Non-pigmented ciliary epithelial cell (primary cell): ENCODE results near the gene LRMDA.

Experiments
- DNase-seq: peaks from one replicate; pipeline ENCODE4 v3.0.0-alpha.2; 2010; ENCODE audit warnings: low read depth

The LRMDA gene

DNA sequence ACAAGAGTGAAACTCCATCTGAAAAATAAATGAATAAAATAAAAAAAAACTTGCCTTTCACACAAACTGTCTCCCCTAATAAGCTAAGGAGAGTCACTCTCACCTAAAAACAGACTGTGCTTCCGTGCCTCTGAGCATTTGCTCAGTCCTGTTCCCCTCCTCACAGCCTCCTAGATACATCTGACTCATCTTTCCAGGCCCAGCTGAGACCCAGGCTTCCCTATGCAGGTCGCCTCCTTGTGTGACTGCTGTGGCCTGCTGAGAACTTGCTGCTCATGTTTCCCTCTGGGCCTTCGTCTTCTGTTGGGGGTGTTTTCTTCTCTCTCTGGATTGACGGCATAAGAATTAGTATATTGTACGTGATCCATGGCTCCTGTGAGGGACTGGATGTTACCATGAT lies 777.7 kb downstream of the LRMDA start:
- no peak for DNase-seq

DNA sequence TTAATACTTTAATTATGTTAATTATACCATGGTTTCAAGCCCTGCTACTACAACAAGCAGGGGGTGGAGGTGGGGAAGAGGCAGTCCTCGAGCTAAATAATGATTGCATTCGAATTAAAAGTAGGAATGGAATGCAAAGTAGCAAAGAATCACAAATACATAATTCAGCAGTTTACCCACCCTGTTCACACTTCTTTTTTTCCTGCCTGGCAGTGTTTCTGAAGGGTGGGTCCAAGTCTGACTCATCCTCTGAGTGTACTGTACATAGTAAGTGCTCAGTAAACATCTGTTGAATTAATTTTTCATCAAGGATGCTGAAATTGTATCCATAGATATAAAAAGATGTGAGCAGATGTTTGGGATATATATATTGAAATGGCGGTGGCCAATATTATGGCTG lies 778.8 kb downstream of the LRMDA start:
- no peak for DNase-seq

DNA sequence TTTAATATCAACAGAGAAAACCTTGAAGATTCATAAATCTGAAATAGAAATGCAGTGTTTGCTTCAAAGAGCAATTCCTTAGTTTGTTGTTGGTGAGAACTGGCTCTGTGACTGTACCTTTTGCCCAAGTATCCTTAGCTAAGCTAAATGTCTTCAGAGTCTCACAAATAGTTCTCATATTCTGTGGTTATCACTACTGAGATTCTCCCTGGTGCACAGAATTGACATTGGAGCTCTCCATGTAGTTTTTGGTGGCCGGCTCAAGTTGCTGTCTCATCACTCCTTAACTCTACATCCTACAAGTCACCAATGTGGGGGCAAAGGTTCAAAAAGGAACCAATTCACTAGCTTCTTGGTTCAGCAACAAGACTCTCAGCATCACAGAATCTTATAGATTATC lies 780.3 kb downstream of the LRMDA start:
- DNase-seq = no peak

DNA sequence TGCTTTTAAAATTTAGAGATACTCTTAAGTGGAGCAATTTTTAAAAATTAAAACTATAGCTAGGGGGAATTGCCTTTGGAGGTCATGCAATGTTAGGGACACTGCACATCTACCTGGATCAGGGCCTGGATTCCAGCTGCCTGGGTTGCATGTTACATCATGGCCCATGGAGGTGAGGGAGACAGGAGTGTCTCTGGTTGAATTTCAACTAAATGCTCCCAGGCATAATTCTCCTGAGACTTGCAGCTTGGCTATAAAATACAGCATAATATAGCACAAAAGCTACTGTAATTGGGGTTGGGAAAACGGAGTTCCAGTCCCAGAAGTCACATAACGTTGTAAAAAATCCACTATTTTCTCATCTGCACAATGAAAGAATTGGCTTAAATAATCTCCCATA lies 782.5 kb downstream of the LRMDA start:
- no peak for DNase-seq

DNA sequence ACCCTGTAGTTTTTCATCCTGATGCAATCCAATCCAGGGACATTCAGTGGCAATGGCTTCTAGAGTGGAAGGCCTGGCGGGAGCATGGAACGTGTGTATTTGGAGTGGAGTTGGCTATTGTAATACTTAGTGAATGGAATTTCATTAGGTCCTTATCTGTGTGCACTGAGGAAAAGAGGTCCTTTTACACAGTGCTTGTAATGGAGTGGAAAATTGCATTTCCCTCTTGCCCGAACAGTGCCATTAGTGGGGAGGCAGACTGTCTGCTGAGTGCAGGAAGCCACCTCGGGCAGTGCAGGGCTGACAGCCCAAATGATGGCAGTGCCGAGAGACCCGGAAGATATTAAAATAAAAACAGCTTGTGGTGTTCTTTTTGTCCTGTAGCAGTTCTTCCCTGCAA lies 786.6 kb downstream of the LRMDA start:
- no peak for DNase-seq

DNA sequence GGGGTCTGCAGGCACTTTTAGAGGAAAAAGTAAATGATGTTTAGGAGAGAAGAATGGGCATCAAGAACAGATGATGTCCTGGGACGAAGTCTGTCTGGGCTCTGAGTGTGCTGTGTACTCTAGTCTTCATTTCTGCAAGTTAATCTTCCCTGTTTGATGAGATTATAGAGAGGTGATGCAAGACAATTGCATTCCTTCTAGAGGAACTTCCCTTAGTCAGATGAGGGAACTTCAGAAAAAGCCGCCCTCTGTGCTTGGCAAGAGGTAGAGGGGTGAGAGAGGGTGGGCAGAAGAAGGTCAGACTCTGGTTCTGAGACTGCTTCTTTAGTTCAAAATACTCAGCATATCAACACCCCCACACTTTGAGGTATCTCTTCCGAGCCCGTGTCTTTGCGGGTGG lies 797.9 kb downstream of the LRMDA start:
- no peak for DNase-seq

DNA sequence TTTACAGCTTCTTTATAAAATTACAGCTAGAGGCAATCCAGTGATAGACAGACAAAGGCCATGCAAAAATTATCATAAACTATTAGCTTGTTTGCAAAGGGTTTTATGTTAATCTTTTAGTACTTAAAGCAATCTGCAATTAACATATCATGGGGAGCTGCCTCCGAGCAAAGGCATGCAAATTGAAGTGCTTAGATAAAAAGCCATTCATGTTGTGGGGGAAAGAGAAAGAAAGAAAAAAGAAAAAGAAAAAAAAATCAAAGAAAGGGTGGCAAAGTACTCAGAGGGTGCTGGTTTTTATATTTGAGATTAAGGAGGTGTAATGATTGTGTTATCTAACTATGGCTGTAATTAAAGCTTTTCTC lies 799.5 kb downstream of the LRMDA start:
- no peak for DNase-seq

DNA sequence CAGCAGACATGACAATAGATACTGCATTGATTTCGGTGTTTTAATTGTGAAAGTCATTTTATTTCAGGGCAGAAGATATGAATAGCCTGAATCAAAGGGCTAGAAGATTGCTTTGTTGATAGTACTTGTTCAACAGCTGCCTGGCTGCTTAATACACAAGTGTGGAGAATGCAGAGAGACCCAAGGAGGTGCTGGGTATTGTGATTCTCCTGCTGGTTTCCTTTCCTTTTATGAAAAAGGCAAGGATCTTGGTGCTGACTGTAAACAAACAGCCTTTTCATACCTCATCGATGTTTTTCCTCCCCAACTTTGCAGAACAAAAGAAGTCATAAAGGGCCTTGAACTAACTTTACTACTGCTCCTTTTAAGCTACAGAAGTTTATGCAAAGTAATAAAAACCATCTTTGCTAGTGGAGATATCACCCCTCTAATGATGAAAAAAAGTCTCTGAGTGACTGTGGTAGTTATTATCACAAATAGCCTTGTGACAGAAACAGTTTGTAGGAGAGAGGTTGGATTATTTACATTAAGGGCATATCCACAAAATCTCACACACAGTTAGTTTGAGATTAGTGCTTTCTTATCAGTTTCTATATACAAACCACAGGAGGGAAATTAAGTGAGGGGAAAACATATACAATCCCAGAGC lies 800.0 kb downstream of the LRMDA start:
- no peak for DNase-seq

DNA sequence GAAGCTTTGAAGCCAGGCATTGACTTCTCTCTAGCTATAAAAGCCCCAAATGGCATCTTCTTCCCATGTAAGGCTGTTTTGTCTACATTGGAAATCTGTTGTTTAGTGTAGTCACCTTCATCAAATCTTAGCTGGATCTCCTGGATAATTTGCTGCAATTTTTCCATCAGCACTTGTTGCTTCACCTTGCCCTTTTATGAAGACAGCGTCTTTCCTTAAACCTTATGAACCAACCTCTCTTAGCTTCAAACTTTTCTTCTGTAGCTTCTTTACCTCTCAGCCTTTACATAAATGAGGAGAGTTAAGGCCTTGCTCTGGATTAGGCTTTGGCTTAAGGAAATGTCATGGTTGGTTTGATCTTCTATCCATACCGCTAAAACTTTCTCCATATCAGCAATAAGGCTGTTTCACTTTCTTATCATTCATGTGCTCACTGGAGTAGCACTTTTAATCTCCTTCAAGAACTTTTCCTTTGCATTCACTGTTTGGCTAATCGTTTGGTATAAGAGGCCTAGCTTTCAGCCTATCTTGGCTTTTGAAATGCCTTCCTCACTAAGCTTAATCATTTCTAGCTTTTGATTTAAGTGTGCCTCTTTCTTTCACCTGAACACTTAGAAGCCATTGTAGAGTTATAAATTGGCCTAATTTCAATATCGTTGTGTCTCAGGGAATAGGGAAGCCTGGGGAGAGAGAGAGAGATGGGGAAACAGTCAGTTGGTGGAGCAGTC lies 803.2 kb downstream of the LRMDA start:
- no peak for DNase-seq

DNA sequence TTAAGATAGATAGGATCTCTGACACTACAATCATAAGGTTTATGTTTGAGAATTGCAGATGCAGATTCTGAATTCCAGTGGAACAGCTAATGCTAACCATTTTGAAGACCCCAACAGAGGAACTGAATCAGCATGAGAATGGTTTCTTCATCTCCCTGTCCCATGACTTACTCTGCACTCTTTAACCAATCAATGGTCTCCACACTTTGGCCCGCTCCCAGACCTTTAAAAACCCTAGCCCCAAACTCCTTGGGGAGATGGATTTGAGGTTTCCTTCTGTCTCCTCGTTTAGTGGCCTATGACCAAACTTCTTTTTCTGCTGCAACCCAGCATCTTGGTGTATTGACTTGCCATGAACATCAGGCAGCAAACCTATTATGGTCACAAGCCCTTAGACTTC lies 804.9 kb downstream of the LRMDA start:
- DNase-seq = no peak

DNA sequence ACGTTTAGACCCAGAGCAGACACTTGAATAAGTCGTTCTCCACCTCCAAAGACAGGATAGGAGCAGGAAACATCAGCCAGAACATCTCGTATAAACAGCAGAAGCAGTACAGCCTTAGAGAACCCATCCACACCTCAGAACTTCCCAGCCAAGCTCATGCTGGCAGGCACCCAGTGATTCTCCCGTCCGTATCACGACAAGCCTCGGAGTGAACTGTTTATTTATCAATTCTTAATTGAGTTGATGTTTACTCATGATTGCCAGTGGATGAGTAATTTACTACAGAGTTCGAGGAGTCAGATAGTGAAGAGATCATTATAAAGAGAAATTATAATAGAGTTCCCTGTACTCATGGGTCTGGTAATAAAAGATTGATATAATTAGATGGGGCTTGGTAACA lies 811.5 kb downstream of the LRMDA start:
- no peak for DNase-seq

DNA sequence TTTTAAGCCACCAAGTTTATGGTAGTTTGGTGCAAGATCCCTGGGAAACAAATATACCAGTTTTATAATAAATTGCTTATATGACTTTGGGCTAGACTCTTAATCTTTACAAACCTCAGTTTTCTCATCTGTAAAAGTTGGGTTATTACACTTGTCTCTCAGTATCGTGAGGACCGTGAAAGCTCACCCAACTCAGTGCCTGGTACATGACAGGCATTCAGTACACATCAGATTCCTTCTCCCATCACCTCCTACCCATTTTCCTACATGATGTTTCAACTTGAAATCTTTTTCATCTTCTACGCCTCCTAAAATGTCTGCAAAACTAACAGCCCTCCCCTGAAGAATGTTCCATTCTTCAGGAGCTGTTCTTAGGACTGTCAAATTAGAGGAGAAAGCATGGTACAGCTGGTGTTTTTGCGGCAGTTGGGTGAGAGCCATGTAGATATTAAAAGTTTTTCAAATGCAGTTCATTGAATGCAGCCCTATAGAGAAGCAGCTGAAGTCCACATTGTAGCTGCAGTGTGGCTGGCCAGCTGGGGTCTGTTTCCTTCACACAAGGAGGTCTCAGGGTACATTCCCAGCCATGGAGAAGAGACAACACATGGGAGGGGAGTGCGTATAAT lies 812.8 kb downstream of the LRMDA start:
- no peak for DNase-seq

DNA sequence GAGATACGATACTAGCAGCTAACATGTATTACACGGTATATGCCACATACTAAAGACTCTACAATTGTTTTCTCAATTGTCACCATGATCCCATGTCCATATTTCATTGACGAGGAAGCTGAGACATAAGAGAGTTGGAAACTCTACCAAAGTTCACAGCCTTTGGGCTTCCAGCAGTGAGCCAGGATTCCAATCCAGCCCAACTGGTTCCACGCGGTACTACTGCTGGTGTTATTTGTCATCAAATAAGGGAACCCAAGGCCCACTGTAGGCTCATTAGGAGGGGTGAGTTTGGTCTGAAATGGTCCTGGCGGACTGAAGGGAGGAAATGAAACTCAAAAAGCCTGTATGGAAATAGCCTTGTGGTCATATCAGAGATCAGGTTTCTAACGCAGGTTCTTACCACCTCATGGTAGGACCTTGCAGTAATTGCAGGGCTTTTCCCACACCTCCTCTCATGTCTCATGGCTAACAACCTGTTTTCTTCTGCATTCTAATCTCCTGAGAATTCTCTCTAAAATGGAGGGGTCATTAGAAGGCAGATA lies 814.6 kb downstream of the LRMDA start:
- no peak for DNase-seq

DNA sequence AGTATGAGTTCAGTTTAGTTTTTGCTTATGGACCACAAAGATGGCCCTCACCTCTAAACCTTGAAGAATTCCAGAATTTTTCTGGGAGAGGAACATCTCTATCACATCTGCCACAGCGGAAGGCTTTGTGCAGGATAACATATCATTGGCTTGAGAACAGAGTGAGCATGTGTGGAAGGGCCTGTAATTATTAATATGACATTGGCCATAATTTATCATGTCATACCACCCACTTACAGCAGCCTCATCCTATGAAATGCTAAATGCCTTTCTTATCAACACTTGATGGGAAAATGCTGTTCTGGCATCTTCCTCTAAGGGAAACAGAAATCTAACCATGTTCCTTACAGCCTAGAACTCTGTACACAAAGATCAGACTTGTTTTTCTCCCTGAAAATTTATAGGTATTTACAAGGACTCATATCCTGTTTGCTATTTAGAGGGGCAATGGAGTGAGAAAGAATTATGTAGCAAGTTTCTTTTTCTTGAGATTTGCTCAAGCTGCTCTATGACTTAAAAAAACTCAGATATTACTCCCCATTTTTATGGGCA lies 817.3 kb downstream of the LRMDA start:
- no peak for DNase-seq

DNA sequence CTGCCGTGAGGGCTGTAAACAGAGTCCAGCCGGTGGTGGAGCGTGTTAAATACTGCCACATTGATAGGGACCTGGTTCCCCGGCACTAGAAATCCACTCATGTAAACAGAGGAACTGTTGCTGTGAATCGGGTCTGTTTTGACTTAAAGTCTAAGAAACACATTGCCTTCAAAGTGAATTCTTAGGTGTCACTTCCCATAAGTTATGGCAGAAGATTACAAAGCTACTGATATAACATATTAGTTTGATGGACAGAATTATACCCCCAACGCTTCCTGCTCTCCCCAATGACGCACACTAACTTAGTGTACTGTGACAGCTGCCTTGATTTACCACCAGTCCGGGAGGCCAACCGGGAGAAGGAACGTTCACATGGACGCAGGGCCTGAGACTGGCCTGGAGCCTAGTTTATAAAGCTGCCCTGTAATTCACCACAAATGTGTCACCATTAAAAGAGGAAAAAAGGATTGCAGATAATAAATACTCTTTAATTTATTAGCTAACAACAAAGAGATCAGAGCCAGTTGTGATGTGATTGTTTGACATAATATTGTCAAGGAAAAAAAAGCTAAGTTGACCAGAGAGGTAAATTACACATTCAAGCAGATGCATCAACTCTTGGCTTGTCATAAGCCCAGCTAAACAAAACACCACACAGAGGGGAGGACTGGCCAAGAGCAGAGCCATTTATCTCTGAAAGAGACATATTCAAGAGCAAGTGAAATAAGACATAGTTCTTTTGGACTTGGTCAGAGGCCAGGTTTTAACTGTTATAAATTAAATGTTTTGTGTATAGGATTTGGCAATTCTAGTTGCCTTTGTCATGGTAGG lies 820.6 kb downstream of the LRMDA start:
- no peak for DNase-seq

DNA sequence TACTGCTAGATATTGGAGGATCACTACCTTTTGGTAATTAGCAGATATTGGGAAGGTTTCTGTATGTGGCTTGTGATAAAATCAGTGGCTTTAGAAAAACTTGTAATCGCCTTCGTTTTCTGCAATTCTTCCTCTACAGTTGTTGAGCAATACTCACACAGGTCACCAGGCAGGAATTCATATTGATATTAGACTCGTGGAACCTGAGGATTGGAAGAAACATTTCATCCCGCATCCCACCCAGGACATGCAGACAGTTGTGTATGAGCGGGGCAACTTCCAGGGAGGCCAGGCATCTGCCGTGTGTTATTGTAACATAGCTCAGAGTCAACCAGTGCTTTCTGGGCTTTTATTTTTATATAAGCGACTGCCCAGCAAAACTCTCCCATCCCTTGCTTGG lies 821.3 kb downstream of the LRMDA start:
- no peak for DNase-seq

DNA sequence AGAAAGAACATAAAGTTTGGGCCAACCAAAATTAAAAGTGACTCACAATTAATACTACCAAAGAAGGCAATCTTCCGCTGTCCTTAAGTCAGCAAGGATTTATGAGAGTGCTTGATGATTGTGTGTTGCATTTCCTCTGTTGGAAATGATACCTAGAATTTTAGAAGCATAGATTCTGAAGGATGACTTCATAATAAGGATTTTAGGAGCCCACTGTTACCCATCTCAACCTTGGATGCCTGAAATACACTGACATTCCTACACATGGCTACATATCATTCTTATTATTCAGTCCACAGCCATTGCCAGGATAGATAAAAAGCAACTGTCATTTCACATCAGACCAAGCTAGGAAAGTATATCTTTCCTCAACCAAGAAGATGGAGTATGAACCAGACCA lies 823.8 kb downstream of the LRMDA start:
- no peak for DNase-seq

DNA sequence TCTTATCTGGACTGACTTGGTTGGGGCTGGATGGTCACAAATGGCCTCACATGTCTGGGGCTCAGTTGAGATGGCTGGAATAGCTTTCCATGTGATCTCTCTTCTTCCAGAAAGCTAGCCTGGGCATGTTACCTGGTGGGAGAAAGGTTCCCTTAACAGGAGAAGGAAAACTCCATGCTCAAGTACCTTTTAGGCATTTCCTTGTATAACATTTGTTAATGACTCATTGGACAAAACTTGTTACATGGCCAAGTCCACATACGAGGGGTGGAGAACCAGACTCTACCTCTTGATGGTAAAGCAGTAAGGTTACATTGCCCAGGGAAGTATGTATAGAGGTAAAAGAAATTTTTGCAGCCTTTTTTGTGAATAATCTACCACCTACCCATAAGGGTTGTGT lies 826.4 kb downstream of the LRMDA start:
- no peak for DNase-seq

DNA sequence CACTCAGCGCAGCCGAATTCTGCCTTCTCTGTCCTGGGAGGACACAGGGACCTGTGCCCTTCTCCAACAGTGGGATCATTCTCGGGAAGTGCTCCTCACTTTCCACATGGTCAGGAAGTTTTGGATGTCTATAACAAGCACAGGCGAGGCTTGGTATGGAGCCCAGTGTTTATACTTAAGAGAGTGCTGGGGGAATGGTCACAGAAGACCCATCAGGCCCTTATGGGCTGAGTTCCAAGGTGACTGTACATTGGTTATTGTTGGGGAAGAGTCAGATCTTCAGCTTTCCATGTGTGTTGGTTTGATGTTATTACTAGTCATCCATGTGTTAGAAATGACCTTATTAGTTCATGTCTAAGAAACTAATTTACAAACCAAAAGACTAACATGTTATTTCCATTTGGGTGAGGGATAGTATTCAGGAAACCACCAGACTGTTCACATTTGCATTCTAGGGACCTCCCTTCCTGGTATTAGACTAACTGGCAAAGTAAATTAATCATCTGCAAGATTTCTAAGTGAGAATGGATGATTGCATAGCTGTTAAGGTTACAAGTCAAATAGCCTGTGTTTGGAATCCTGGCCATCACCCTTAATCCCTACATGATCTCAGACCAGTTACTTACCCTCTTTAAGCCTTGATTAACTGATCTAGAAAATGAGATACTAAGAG lies 834.2 kb downstream of the LRMDA start:
- no peak for DNase-seq

DNA sequence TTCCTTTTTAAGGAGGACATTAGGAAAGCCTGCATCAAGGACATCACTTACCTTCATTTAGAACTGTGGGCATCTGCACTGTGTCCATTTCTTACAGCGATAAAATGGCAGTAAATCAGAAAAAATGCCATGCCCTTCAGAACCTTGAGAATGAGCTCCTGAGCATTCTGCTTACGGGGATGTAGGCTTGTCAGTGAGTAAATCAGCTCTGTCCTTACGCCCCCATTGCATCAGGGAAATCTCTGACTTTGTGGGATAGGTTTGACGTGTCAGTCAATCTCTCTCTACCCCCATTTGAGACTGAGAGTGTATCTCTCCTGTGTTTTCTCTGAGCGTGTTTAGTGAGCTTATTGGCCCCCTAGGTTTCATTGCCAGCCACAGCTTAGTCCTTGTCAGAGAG lies 837.1 kb downstream of the LRMDA start:
- DNase-seq = no peak

DNA sequence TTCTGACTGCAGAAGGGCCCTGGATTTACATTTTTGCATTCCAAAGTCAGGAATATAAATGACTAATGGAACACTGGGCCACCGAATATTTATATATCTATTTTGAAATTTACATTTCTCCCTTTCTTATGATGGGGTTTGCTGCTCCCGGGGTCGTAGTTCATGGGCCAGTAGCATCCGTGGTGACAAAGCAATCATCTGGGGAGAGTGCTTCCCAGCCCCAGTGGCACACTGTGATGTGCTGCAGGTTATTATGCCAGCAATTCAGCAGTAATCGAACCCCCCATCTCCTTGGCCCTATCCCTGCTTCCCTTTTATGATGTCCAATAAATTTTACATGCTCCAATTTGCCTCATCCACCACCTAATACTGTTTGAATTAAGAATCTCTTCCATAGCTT lies 837.5 kb downstream of the LRMDA start:
- DNase-seq = no peak

DNA sequence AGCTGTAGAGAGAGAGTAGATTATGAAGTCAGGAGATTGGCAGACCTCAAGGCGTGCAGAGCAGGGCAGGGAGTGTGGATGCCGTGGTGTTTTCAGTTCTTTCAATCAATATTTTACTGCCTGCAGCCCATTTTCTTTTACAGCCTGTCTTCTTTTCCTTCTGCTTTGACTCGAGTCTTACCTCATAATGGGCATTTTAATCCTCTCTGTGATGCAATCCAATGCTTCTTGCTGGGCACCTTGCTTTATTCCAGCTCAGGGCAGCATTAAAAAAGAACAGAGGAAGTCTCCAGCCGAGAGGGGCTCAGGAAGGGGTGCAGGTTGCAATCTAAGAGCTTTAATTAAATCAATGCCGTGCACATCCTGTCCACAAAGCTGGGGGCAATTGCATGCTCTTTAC lies 839.0 kb downstream of the LRMDA start:
- DNase-seq = no peak
